ENCODE data around the gene DEAF1.
"Not testable (repeated sequence)": the region's sequence is repeated elsewhere in the genome, so short reads cannot be mapped to it uniquely, and the experiment has no call there.

DEAF1 gene

GRCh38 chr11:694563-695287 lies at the start of gene DEAF1:
Gene DEAF1 (minus strand): TSS chr11:695222. CDS start chr11:695047, 175 bp downstream.
- peak; percentile 98 for DNase-seq (ENCODE audit: low read depth in 2 of 2)

DNA sequence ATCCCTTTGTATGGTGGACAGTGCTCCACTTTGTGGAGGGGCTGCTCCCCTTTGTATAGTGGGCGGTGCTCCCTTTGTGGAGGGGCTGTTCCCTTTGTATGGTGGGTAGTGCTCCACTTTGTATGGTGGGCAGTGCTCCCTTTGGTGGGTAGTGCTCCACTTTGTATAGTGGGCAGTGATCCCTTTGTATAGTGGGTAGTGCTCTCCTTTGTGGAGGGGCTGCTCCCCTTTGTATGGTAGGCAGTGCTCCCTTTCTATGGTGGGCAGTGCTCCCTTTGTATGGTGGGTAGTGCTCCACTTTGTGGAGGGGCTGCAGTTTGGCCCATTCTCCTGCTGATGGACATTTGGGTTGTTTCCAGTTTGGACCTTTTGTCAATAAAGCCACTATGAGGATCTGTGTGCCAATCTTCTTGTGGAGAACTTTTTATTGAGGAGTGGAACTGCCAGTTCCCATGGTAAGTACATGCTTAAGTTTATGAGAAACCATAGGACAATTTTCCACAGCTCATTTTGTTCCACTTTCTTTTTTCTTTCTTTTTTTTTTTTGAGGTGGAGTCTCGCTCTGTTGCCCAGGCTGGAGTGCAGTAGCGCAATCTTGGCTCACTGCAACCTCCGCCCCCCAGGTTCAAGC lies 47.7 kb upstream of the DEAF1 start:
- no peak for DNase-seq (ENCODE audit: low read depth in 2 of 2)

DNA sequence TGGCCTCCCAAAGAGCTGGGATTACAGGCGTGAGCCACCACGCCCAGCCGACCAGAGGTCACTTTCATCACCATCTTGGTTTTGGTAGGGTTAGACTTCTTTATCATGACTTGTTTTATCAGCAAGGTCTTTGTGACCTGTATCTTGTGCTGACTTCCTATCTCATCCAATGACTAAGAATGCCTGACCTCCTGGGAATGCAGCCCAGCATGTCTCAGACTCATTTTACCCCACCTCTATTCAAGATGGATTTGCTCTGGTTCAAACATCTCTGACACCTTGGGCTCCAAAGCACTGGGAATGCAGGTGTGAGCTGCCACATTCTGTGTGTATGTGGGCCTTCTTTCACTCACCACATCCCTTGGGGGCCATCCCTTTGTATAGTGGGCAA lies 47.1 kb upstream of the DEAF1 start:
- DNase-seq (ENCODE audit: low read depth in 2 of 2), result no peak

- not testable (repeated sequence) for DNase-seq (ENCODE audit: low read depth in 2 of 2)
Measured at GRCh38 chr11:737899-738298, 42.9 kb upstream of the DEAF1 start.

DNA sequence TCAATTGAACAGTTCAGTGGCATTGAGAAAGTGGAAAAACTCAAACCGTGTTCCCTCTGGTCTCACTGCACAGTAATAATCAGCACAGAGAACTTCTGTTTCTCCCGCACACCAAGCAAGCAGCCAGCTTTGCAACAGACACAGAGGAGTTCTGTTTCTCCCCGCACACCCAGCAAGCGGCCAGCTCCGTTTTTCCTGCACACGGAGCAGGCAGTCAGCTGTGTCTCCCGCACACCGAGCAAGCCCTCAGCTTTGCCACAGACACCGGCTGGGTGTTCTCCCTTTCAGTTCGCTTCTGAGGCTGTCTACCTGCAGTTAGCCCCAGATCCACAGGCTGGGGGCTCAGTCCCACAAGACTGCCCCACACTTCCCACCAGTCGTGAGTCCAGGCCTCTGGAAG lies 42.3 kb upstream of the DEAF1 start:
- DNase-seq (ENCODE audit: low read depth in 2 of 2), result no peak

- DNase-seq (ENCODE audit: low read depth in 2 of 2), result not testable (repeated sequence)
Measured at GRCh38 chr11:734541-734940, 39.5 kb upstream of the DEAF1 start.

DNA sequence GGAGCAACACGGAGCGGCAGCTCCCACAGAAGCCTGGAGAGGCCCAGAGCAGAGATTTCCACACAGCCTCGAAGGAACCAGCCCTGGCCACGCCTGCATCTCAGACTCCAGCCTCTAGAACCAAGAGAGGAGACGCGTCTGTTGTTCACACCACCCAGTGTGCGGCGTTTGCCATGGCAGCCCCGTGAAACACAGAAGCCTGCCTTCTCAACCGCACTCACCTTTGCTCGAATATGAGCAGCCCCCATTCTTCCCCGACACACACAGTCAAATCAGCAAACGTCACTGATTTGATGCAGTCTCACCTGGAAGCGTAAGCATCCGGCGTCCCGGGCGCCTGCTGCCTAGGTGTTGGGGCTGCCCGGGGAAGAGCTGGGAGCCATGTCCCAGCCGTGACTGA lies 38.0 kb upstream of the DEAF1 start:
- no peak for DNase-seq (ENCODE audit: low read depth in 2 of 2)

GRCh38 chr11:729492-730074 lies 34.6 kb upstream of the DEAF1 start:
- no peak for DNase-seq (ENCODE audit: low read depth in 2 of 2)

DNA sequence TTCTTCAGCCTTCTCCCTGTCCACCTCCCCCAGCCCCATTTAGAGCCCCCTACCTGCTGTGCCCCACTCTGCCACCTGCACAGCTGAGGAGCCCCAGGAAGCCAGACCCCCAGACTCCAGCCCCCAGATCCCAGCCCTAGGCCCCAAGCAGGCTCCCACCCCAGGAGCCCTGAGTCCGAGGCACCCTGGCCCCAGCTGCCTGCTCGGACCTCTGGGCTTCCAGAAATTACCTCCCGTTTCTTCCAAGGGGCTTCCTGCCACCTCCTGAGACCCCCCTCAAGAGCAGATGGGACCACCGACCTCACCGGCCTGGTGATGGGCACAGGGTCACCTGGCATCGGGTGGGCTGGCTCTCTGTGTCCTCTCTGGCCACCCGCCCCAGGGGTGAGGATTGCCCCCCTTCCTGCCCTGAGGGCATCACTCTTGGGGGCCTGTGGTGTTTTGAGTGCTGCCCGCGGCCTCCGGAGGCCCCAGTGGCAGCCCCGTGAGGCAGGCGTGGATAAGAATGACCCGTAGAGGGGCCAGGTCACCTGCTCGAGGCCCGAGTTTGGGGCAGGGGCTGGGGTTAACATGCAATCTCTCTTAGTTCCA lies 34.0 kb upstream of the DEAF1 start:
- DNase-seq (ENCODE audit: low read depth in 2 of 2), result no peak

DNA sequence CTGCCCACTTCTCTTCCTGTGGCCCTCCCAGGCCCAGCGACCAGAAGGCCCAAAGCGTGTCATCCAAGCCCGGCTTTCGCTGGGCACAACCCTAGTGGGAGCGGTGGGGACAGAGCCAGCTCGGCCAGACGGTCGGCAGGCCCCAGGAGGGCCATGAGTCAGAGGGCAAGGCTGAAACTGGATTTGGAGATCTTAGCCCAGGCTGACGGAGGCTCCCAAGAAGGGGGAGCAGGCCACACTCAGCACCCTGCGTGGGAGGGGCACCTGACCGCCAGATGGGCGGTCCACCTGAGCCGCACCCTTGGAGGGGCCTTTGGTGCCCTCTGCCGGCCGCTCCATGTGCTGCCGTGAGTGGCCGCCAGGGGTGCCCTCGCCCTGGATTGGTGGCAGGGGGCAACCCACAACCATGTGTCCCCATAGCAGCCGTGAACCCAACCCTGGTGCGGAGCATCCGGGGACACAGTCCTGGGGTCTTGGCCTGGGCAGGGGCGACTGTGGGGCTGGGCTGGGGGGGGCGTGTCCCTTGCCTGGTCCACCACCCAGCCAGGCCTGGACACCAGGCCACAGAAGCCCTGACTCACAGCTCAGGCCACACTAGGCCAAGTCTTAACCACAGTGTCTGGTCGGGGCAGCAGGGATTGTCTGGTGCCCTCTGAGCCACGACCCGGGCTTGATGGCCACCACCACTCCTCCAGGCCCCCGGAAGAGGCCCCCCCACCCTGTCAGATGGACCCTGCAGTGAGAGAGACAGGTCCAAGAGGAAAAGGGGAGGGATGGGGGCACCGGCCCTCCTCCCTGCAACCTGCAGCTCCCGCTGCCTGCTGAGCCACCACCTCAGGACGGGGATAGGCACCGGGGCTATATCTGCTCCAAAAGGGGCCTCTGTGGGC lies 33.1 kb upstream of the DEAF1 start:
- peak; percentile 60 to 66 for DNase-seq (ENCODE audit: low read depth in 2 of 2)

- no peak for DNase-seq (ENCODE audit: low read depth in 2 of 2)
Measured at GRCh38 chr11:727281-727701, 32.3 kb upstream of the DEAF1 start.

DNA sequence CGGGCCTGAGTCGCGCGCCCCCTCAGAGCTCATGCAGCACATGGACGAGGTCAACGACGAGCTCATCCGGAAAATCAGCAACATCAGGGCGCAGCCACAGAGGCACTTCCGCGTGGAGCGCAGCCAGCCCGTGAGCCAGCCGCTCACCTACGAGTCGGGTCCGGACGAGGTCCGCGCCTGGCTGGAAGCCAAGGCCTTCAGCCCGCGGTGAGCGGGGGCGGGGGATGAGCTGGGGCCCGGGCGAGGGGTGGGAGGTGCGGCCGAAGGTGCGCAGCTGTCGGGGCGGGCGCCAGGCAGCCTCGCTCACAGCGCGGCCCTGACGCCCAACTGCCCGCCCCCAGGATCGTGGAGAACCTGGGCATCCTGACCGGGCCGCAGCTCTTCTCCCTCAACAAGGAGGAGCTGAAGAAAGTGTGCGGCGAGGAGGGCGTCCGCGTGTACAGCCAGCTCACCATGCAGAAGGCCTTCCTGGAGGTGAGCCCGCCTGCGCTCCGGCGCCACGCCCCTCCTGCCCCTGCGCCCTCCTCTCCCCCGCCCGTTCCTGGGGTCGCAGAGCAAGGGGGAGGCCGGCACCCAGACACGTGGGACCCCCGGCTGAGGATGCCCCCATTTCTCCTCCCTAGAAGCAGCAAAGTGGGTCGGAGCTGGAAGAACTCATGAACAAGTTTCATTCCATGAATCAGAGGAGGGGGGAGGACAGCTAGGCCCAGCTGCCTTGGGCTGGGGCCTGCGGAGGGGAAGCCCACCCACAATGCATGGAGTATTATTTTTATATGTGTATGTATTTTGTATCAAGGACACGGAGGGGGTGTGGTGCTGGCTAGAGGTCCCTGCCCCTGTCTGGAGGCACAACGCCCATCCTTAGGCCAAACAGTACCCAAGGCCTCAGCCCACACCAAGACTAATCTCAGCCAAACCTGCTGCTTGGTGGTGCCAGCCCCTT lies 31.5 kb upstream of the DEAF1 start:
- DNase-seq (ENCODE audit: low read depth in 2 of 2), result peak in 1 of 2 donors; percentile 31

DNA sequence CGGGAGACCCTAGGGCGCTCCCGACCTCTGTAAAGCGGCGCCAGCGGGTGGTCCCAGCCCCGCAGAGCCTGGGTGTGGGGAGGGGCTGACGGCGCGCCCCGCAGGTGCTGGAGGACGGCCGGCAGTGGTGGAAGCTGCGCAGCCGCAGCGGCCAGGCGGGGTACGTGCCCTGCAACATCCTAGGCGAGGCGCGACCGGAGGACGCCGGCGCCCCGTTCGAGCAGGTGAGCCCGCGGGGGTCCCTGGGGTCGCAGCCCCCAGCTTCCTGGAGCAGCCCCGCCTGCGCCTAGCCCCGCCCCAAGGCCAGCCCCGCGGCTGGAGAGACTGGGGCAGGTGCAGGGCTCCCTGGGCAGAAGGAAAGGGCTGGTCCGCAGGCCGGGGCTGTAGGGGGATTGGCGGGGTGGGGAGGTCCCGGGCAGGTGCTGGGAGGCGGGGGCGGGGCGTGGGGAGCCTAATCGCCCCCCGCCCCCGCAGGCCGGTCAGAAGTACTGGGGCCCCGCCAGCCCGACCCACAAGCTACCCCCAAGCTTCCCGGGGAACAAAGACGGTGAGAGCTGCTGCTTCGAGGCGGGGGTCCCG lies 30.7 kb upstream of the DEAF1 start:
- no peak for DNase-seq (ENCODE audit: low read depth in 2 of 2)

- DNase-seq (ENCODE audit: low read depth in 2 of 2), result no peak
Measured at GRCh38 chr11:724778-725386, 29.9 kb upstream of the DEAF1 start.

DNA sequence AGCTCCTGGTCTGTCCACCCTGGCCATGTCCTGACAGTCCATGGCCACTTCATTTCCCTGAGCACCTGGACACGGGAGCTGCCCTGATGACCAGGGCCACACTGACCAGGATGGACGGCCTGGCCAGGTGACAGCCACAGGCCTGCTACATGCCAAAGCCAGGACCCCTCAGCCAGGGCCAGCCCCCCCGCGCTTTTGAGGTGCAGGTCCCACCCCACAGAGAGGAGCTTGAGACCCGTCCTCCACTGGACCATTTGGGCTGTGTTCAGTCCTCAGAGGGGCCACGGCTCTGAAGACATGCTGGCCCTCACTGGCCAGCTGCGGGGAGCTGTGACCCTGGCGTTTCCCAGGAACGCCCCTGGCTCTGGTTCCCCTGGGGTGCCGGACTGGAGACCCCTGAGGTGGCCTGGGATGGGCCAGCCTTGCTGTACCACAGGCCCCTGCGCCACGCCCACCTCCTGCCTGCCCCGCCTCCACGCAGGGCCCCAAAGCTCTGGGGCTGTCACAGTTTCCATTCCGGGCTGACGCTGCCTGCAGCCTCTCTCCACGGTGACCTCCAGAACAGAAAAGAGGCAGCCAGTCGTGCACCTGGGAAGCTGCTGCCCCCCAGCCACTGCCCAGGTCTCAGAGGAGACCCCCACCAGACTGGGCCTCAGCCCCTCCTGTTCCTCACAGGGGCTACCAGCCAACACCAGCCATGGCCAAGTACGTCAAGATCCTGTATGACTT lies 29.2 kb upstream of the DEAF1 start:
- DNase-seq (ENCODE audit: low read depth in 2 of 2), result no peak

DNA sequence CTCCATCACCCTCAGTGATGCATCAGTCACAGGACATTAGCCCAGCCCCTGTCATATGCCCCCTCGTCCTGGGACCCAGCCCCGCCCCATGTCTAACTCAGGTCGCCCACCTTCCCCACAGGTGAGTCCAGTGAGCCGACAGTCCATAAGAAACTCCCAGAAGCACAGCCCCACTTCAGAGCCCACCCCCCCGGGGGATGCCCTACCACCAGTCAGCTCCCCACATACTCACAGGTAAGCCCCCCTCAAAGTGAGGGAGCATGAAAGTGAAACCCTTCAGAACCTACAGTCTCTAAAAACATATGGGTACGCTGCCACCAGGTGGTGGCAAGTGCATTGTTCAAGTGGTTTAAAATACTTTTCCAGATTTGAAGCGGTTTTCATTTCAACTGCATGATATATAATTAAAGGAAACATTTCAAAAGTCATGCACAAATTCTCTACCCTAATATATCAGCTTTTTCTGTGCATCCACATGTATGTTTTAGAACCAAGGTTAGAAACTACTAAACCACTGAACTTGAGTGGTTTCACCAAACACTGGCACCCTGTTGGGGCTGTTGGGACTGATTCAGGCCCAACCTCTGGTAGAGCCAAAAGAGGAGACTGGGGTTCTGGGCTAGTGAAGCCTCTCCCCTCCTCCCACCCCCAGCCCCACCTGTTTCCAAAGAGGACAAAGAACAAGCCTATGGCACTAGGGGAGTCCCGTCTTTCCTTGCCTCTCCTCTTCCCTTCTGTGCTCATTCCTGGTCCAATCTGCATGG lies 28.3 kb upstream of the DEAF1 start:
- peak; percentile 33 to 41 for DNase-seq (ENCODE audit: low read depth in 2 of 2)

- DNase-seq (ENCODE audit: low read depth in 2 of 2), result no peak
Measured at GRCh38 chr11:722346-722811, 27.4 kb upstream of the DEAF1 start.

DNA sequence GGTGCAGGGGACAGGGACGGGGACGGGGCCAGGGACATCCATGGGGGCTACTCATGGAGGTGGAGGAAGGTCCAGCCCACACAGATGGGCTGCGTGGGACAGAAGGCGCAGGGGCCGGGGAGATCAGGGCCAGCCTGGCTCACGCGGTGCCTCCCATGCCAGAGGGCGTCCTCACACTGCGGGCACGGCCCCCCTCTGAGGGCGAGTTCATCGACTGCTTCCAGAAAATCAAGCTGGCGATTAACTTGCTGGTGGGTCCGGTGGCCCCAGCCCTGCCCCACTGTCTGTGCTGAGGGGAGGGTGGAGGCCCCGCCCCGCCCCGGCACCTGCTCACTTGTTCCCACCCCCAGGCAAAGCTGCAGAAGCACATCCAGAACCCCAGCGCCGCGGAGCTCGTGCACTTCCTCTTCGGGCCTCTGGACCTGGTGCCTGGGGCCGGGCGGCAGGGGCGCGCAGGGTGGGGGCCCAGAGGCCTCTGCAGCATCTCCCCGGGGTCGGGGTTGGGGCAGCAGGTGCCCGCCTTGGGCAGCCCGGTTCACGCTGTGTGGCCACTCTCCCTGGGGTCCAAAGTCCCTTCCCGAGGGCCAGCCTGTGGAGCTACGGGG lies 26.8 kb upstream of the DEAF1 start:
- DNase-seq (ENCODE audit: low read depth in 2 of 2), result peak in 1 of 2 donors; percentile 21

All from stimulated activated CD8-positive, alpha-beta memory T cell treated with anti-CD3 and anti-CD28 coated beads, Interleukin-2, amount 100 ng/mL, for 1 hour (primary cell).